Left lung (tissue), 10 donors: ENCODE data around the gene SMIM38. TPM values are rescaled to one million over a fixed set of nuclear protein-coding genes. Genes with fewer than 3 reads are reported as not detected.

Experiments
- ATAC-seq: fragments of 200-7000 bp; cut with Tn5 transposase; one replicate; pipeline ENCODE4 v1.9.1; 2020; ENCODE audit warnings: moderate library complexity
- DNase-seq, 4 donors: peaks; one replicate each; pipeline ENCODE4 v3.0.0-alpha.2; 2013 to 2020
- H3K27ac ChIP-seq, 2 donors: fragments of 200-600 bp; sonication (generic) in 1 of 2; one replicate each; pipeline versions ENCODE4 v1.5.0 to v1.8.0; 2020 to 2021
- H3K27me3 ChIP-seq, 2 donors: fragments of 200-600 bp; sonication (generic) in 1 of 2; one replicate each; pipeline versions ENCODE4 v1.5.0 to v1.8.0; 2020 to 2021
- H3K36me3 ChIP-seq, 2 donors: fragments of 200-600 bp; sonication (generic) in 1 of 2; one replicate each; pipeline versions ENCODE4 v1.5.0 to v1.8.0; 2020 to 2021
- H3K4me1 ChIP-seq, 2 donors: fragments of 200-600 bp; one replicate each; pipeline ENCODE4 v1.8.0; 2021
- H3K4me3 ChIP-seq, 2 donors: fragments of 200-600 bp; sonication (generic) in 1 of 2; one replicate each; pipeline versions ENCODE4 v1.5.0 to v1.8.0; 2020 to 2021; ENCODE audit warnings: mild to moderate bottlenecking in 1 of 2
- H3K9me3 ChIP-seq, 2 donors: fragments of 200-600 bp; sonication (generic) in 1 of 2; one replicate each; pipeline versions ENCODE4 v1.5.0 to v1.8.0; 2020 to 2021
- intact Hi-C, 2 donors: fragments of 100-400 bp; cut with DNase I; formaldehyde crosslinking; loops; one replicate each; pipeline versions ENCODE4 v1.11.2 to v1.14.2; 2022
- polyA plus RNA-seq, 6 donors: library from polyadenylated mRNA; unstranded; fragments of 120-200 nt; gene quantifications; one replicate each; pipeline ENCODE4 v1.2.1, GENCODE V29; 2013; ENCODE audit not compliant: insufficient read length in 6 of 6
- total RNA-seq, 2 donors: library from RNA; stranded (reverse); fragmentation: NEBNext Ultra II Directional; extraction: Animal tissue kit (Norgen Biotek cat#: 25700); gene quantifications; one replicate each; pipeline ENCODE4 v1.2.1, GENCODE V29; 2021
- TF ChIP-seq, protein P1 (sequence below), 2 donors: fragments of 200-600 bp; sonication (generic) in 1 of 2; IDR thresholded peaks; one replicate each; pipeline versions ENCODE4 v1.5.0 to v1.8.0; 2021; ENCODE audit warnings: antibody characterized with exemption in 2 of 2
- donor health status: DM: no; HTN: yes; CAD: no.
- donor health status: DM: no; HTN: no; CAD: no.

The SMIM38 gene
- total and polyA plus RNA-seq, 8 donors: 0.09 to 1.3 (median 0.68) TPM

DNA sequence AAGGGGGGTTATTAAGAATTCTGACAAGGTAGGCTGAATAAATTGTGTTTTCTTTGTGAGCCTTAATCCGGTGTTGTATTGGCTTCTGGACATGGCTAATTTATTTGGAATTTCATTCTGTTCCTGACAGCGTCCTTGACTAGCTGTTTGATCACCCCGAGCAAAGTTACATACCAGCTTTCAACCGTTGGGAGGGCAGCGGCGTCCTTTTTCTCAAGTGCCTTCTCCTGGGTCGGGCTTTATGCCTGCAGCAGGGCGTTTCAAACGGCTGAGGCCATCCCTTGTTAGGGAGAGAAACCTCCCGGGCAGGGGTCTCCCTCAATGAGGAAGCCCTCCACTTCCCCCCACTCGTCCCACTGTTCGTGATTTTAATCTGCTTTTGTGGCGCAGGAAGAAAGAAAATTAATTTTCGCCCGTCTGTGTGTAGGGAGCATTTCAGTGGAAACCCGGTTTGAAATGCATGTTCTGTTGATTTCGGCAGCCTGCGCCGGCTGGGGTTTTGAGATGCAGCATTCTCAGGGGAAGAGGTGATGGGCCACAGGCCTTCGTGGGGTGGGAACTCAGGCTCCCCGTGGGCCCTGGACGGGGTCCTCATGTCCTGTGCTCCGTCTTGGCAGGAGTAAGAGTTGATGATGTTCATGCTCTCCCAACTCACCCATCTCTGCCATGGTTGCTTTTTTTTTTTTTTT is 2.9 kb upstream of the SMIM38 start:
- H3K27ac ChIP-seq: no peak overlapping the region
- H3K9me3 ChIP-seq: peaks cover 0 to 2% of the 10 kb centered on the region in 2 donors
- peak in 1 of 4 donors; percentile 26 for DNase-seq
- peaks cover 0 to 12% of the 10 kb centered on the region in 2 donors for H3K27me3 ChIP-seq
- H3K4me1 ChIP-seq: peaks cover 9 to 17% of the 10 kb centered on the region in 2 donors
- no peaks in the 10 kb centered on the region for H3K36me3 ChIP-seq
- TF ChIP-seq, protein P1, sequence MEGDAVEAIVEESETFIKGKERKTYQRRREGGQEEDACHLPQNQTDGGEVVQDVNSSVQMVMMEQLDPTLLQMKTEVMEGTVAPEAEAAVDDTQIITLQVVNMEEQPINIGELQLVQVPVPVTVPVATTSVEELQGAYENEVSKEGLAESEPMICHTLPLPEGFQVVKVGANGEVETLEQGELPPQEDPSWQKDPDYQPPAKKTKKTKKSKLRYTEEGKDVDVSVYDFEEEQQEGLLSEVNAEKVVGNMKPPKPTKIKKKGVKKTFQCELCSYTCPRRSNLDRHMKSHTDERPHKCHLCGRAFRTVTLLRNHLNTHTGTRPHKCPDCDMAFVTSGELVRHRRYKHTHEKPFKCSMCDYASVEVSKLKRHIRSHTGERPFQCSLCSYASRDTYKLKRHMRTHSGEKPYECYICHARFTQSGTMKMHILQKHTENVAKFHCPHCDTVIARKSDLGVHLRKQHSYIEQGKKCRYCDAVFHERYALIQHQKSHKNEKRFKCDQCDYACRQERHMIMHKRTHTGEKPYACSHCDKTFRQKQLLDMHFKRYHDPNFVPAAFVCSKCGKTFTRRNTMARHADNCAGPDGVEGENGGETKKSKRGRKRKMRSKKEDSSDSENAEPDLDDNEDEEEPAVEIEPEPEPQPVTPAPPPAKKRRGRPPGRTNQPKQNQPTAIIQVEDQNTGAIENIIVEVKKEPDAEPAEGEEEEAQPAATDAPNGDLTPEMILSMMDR (IDR thresholded peaks at IDR 0.05): no peak
- H3K4me3 ChIP-seq: no peak overlapping the region
- no peak for ATAC-seq
- intact Hi-C loops: no loop called here

DNA sequence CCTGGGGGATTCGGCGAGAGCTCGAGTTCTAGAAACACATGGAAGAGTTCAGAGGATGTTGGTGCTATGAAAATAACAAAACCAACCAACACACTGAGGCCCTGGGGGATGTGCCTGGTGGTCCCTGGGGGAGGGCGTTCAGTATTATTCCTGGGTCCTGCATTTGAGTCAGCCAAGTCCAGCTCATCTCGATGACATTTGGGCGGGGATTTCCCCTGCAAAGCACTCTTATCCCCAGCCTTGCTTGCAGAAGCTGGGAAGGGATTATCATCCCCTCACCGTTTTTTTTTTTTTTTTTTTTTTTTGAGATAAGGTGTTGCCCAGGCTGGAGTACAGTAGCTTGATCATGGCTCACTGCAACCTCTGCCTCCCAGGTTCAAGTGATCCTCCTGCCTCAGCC is 2.1 kb upstream of the SMIM38 start:
- DNase-seq (no peak), ATAC-seq (no peak)
- no peaks in the 10 kb centered on the region for H3K36me3 ChIP-seq
- H3K27me3 ChIP-seq: peaks cover 0 to 12% of the 10 kb centered on the region in 2 donors
- peaks cover 0 to 2% of the 10 kb centered on the region in 2 donors for H3K9me3 ChIP-seq
- no peak overlapping the region for H3K4me3 ChIP-seq
- intact Hi-C loops: no loop called here
- no peak overlapping the region for H3K27ac ChIP-seq
- H3K4me1 ChIP-seq: peaks cover 9 to 17% of the 10 kb centered on the region in 2 donors
- TF ChIP-seq, protein P1 (IDR thresholded peaks at IDR 0.05): no peak

GRCh38 chr11:69154211-69154913 is 1.4 kb upstream of the SMIM38 start:
- DNase-seq (no peak), ATAC-seq (no peak)
- TF ChIP-seq, protein P1 (IDR thresholded peaks at IDR 0.05): no peak
- H3K9me3 ChIP-seq: peaks cover 0 to 2% of the 10 kb centered on the region in 2 donors
- H3K27ac ChIP-seq: no peak overlapping the region
- H3K4me1 ChIP-seq: peaks cover 9 to 17% of the 10 kb centered on the region in 2 donors
- H3K36me3 ChIP-seq: no peaks in the 10 kb centered on the region
- intact Hi-C loops: no loop called here
- peaks cover 0 to 12% of the 10 kb centered on the region in 2 donors for H3K27me3 ChIP-seq
- H3K4me3 ChIP-seq: no peak overlapping the region

DNA sequence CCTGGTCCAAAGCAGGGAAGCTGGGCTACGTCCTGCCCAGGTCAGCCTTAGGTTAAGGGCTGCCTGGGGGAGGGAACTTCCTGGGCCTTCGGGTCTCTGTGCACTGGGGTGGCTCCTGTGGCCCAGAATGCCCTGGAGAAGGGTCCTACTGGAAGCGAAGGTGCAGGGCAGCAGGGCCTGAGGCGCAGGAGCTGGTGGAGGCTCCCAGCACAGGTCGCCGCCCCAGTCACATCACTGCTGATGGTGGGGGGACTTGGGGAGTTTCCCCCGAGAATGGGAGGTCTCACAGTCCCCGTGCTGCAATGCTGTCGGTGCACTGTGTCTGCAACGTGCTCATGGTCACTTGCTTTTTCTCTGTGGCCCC is 815 bp upstream of the SMIM38 start:
- peaks cover 0 to 2% of the 10 kb centered on the region in 2 donors for H3K9me3 ChIP-seq
- no peaks in the 10 kb centered on the region for H3K36me3 ChIP-seq
- peaks cover 0 to 12% of the 10 kb centered on the region in 2 donors for H3K27me3 ChIP-seq
- H3K4me3 ChIP-seq: no peak overlapping the region
- intact Hi-C loops: no loop called here
- no peak for ATAC-seq
- no peak overlapping the region for H3K27ac ChIP-seq
- peaks cover 9 to 17% of the 10 kb centered on the region in 2 donors for H3K4me1 ChIP-seq
- TF ChIP-seq, protein P1 (IDR thresholded peaks at IDR 0.05): no peak
- no peak for DNase-seq

- ATAC-seq: no peak
- DNase-seq: peak in 1 of 4 donors; percentile 45
- Histone ChIP-seq H3K9me3 (no peaks in the 10 kb centered on the region), H3K27me3 (peaks cover 0 to 12% of the 10 kb centered on the region in 2 donors), H3K4me1 (peaks cover 9 to 17% of the 10 kb centered on the region in 2 donors), H3K27ac (no peak overlapping the region), H3K4me3 (no peak overlapping the region), H3K36me3 (no peaks in the 10 kb centered on the region)
- intact Hi-C loops: no loop called here
- TF ChIP-seq, protein P1 (IDR thresholded peaks at IDR 0.05): no peak
These were observed 502 bp downstream of the SMIM38 start for GRCh38 chr11:69156235-69156639.
